GM18508 (cell line): Measurements from ENCODE around the gene ST3GAL5.

Source experiments
- ATAC-seq: cut with Tn5 transposase; IDR thresholded peaks from one replicate; pipeline ENCODE4 v1.9.1; 2021; ENCODE audit warnings: moderate number of reproducible peaks; ENCODE audit not compliant: insufficient read depth, unreplicated experiment

The ST3GAL5 gene

GRCh38 chr2:85795331-85796045 is 93.3 kb downstream of the ST3GAL5 start:
- no peak for ATAC-seq

- ATAC-seq = no peak
Measured at GRCh38 chr2:85794491-85795121, 94.2 kb downstream of the ST3GAL5 start.

GRCh38 chr2:85794038-85794441 is 94.8 kb downstream of the ST3GAL5 start:
- ATAC-seq = no peak

GRCh38 chr2:85793584-85793983 is 95.2 kb downstream of the ST3GAL5 start:
- no peak for ATAC-seq

- ATAC-seq = no peak
Measured at GRCh38 chr2:85792783-85793441, 95.9 kb downstream of the ST3GAL5 start.

- no peak for ATAC-seq
Measured at GRCh38 chr2:85791704-85792565, 96.9 kb downstream of the ST3GAL5 start.

GRCh38 chr2:85790499-85791188 is 98.1 kb downstream of the ST3GAL5 start:
- no peak for ATAC-seq

- ATAC-seq = no peak
Measured at GRCh38 chr2:85790032-85790431, 98.8 kb downstream of the ST3GAL5 start.

- no peak for ATAC-seq
Measured at GRCh38 chr2:85789271-85789670, 99.5 kb downstream of the ST3GAL5 start.

- no peak for ATAC-seq
Measured at GRCh38 chr2:85788603-85789002, 100.2 kb downstream of the ST3GAL5 start.

GRCh38 chr2:85787981-85788340 is 100.8 kb downstream of the ST3GAL5 start:
- ATAC-seq = no peak

GRCh38 chr2:85787282-85787980 is 101.4 kb downstream of the ST3GAL5 start:
- ATAC-seq = no peak
